22Rv1 (cell line): ENCODE results near the gene OTX2.

Experiments
- H3K27ac ChIP-seq: fragments of 450-650 bp; 2 replicates; pipeline ENCODE4 v1.5.1; 2017
- CTCF ChIP-seq: fragments of 450-650 bp; IDR thresholded peaks from 2 replicates; pipeline ENCODE4 v1.5.1; 2017; ENCODE audit warnings: mild to moderate bottlenecking
- ZFX ChIP-seq: fragments of 450-650 bp; IDR thresholded peaks from 2 replicates; pipeline ENCODE4 v1.6.1; 2017; ENCODE audit warnings: antibody characterized with exemption, borderline replicate concordance

OTX2 gene

GRCh38 chr14:56811593-56812363 is 1.5 kb upstream of the OTX2 start:
- TF ChIP-seq ZFX (no peak), CTCF (no peak)
- H3K27ac ChIP-seq = no peak overlapping the region

- H3K27ac ChIP-seq = no peak overlapping the region
- TF ChIP-seq CTCF (no peak), ZFX (no peak)
Observed at GRCh38 chr14:56810836-56811592, 735 bp upstream of the OTX2 start.

GRCh38 chr14:56809270-56810146 is 771 bp downstream of the OTX2 start:
- no peak for TF ChIP-seq ZFX
- TF ChIP-seq CTCF = no peak
- no peak overlapping the region for H3K27ac ChIP-seq

- no peak overlapping the region for H3K27ac ChIP-seq
- no peak for TF ChIP-seq ZFX
- no peak for TF ChIP-seq CTCF
Observed at GRCh38 chr14:56808383-56809269, 1.7 kb downstream of the OTX2 start.

- no peak overlapping the region for H3K27ac ChIP-seq
- TF ChIP-seq CTCF (no peak), ZFX (no peak)
Observed at GRCh38 chr14:56808110-56808382, 2.2 kb downstream of the OTX2 start.

- no peak for TF ChIP-seq ZFX
- no peak for TF ChIP-seq CTCF
- H3K27ac ChIP-seq = no peak overlapping the region
Observed at GRCh38 chr14:56807386-56808109, 2.7 kb downstream of the OTX2 start.
